Measurements from ENCODE around the gene GPR139. TPM values are rescaled to one million over a fixed set of nuclear protein-coding genes. Genes with fewer than 3 reads are reported as not detected.
A peak's percentile ranks its signal among the peaks of the same experiment; 100 is the strongest.

GPR139 gene
- total RNA-seq, 1 experiment from 2014 or later = 0.22 TPM

DNA sequence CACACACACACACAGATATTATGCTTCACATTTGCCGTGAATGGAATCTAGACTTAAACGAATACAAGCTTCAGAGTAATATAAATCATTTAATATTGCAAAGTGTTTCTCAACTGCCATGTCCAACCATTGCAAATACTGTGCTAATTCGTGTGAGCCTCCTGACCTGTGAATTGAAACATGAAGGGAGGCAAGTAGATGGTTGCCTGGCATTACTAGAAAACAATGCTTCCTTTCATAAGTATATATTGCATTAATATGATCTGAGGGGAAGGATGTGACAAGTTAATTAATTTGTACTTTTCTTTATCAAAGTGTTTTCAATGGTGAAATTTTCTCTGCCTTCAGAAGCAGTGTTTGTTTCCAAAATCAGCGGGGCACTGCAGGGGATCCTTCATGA lies 25.7 kb upstream of the GPR139 start:
- Histone ChIP-seq H2AFZ (ENCODE audit: low read length) (no peak overlapping the region), H4K8ac (replicated peaks; ENCODE audit: insufficient read length, low read depth, low read length) (no peak overlapping the region), H3K4me2 (ENCODE audit: insufficient read depth, insufficient read length, low read length) (no peak overlapping the region), H3T11ph (ENCODE audit: low read length) (no peak overlapping the region), H3K23me2 (ENCODE audit: insufficient read length, low read depth, low read length, poor library complexity, severe bottlenecking) (no peaks in the 10 kb centered on the region), H3K79me2 (ENCODE audit: insufficient read depth, low read length) (no peaks in the 10 kb centered on the region), H2BK15ac (ENCODE audit: low read depth, low read length) (no peak overlapping the region), H3K14ac (ENCODE audit: insufficient read depth, low read length) (no peak overlapping the region), H2BK20ac (ENCODE audit: low read depth, low read length, poor library complexity, severe bottlenecking) (no peak overlapping the region), H3K27me3 (ENCODE audit: insufficient read depth, low read length) (no peaks in the 10 kb centered on the region), H3K4ac (ENCODE audit: low read depth, low read length) (no peak overlapping the region), H3K9me3 (ENCODE audit: control insufficient read depth, low read depth, low read length) (no peaks in the 10 kb centered on the region), H3K56ac (ENCODE audit: insufficient read length, low read depth, low read length) (no peak overlapping the region), H4K5ac (ENCODE audit: insufficient read length, low read depth, low read length) (no peak overlapping the region), H3K23ac (ENCODE audit: insufficient read length, low read depth, low read length) (no peak overlapping the region), H3K27ac (ENCODE audit: insufficient read length, low read depth, low read length) (no peak overlapping the region), H4K91ac (ENCODE audit: insufficient read length, low read depth, low read length) (no peak overlapping the region), H2BK5ac (ENCODE audit: insufficient read length, low read length) (no peak overlapping the region), H2BK120ac (ENCODE audit: low read depth, low read length, poor library complexity, severe bottlenecking) (no peak overlapping the region), H3K4me1 (ENCODE audit: insufficient read depth, low read length) (no peaks in the 10 kb centered on the region), H3K9ac (ENCODE audit: extremely low read depth, insufficient read length, low read length) (no peak overlapping the region), H3K18ac (ENCODE audit: insufficient read length, low read depth, low read length) (no peak overlapping the region), H4K20me1 (ENCODE audit: control insufficient read depth, insufficient read depth, insufficient read length) (no peaks in the 10 kb centered on the region), H2AK5ac (ENCODE audit: insufficient read length, low read length) (no peak overlapping the region), H3K79me1 (ENCODE audit: insufficient read depth, low read depth, low read length, poor library complexity, severe bottlenecking) (no peaks in the 10 kb centered on the region), H2BK12ac (ENCODE audit: insufficient read length, low read depth, low read length) (no peak overlapping the region)
- no peaks in the 10 kb centered on the region for H3K9me3 Mint-ChIP-seq
- H3K27ac Mint-ChIP-seq = peak overlapping the region in 1 of 3 experiments; percentile 37; a peak in 2 of 7 replicates
- no peak for DNase-seq
- no peak overlapping the region for H3K4me3 Mint-ChIP-seq
- TF ChIP-seq, protein P1, sequence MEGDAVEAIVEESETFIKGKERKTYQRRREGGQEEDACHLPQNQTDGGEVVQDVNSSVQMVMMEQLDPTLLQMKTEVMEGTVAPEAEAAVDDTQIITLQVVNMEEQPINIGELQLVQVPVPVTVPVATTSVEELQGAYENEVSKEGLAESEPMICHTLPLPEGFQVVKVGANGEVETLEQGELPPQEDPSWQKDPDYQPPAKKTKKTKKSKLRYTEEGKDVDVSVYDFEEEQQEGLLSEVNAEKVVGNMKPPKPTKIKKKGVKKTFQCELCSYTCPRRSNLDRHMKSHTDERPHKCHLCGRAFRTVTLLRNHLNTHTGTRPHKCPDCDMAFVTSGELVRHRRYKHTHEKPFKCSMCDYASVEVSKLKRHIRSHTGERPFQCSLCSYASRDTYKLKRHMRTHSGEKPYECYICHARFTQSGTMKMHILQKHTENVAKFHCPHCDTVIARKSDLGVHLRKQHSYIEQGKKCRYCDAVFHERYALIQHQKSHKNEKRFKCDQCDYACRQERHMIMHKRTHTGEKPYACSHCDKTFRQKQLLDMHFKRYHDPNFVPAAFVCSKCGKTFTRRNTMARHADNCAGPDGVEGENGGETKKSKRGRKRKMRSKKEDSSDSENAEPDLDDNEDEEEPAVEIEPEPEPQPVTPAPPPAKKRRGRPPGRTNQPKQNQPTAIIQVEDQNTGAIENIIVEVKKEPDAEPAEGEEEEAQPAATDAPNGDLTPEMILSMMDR (conservative IDR thresholded peaks at IDR 0.05) = no peak
- peaks cover 5% of the 10 kb centered on the region for H3K27me3 Mint-ChIP-seq (ENCODE audit: low read depth)
- no CpG with 5 or more reads among the region's 4 CpGs for WGBS (ENCODE audit: extremely low coverage, insufficient read length, low lambda C conversion rate)
- no peaks in the 10 kb centered on the region; a peak in 1 of 7 replicates for H3K36me3 Mint-ChIP-seq (ENCODE audit: insufficient read depth in 1 of 3, low read depth in 3 of 3)
- H3K4me1 Mint-ChIP-seq = peaks cover 4 to 6% of the 10 kb centered on the region in 2 experiments

All from H9 (cell line).